Activated CD4-positive, alpha-beta T cell treated with anti-CD3 and anti-CD28 coated beads, Interleukin-2, amount 10 ng/mL, durations not matched to agents 24 days and 14 days (primary cell): ENCODE data around the gene ZCCHC14. TPM values are rescaled to one million over a fixed set of nuclear protein-coding genes. Genes with fewer than 3 reads are reported as not detected.
"Not testable (repeated sequence)": the region's sequence is repeated elsewhere in the genome, so short reads cannot be mapped to it uniquely, and the experiment has no call there.

Source experiments
- DNase-seq: peaks from one replicate; pipeline ENCODE4 v3.0.0; 2022
- H3K27ac Mint-ChIP-seq: one replicate; pipeline ENCODE4 v1.8.0; 2022; ENCODE audit warnings: mild to moderate bottlenecking, mixed read lengths
- H3K27me3 Mint-ChIP-seq: one replicate; pipeline ENCODE4 v1.8.0; 2022; ENCODE audit warnings: mixed read lengths
- H3K36me3 Mint-ChIP-seq: one replicate; pipeline ENCODE4 v1.8.0; 2022; ENCODE audit warnings: low read depth, mild to moderate bottlenecking, mixed read lengths
- H3K4me1 Mint-ChIP-seq: one replicate; pipeline ENCODE4 v1.8.0; 2021; ENCODE audit warnings: mixed read lengths
- H3K4me3 Mint-ChIP-seq: one replicate; pipeline ENCODE4 v1.8.0; 2022; ENCODE audit warnings: mild to moderate bottlenecking, moderate library complexity, mixed read lengths
- H3K9me3 Mint-ChIP-seq: one replicate; pipeline ENCODE4 v1.8.0; 2021; ENCODE audit warnings: mixed read lengths
- intact Hi-C: fragments of 100-400 bp; cut with micrococcal nuclease; formaldehyde crosslinking; loops from one replicate; pipeline ENCODE4 v1.15.1; 2023
- total RNA-seq: library from RNA; stranded (reverse); gene quantifications from 2 replicates; pipeline ENCODE4 v1.2.3, GENCODE V29; 2022

ZCCHC14 gene
- total RNA-seq, 1 donor from 2014 or later: 12.0 TPM

- peaks cover 7% of the 10 kb centered on the region for H3K36me3 Mint-ChIP-seq
- no peaks in the 10 kb centered on the region for H3K9me3 Mint-ChIP-seq
- H3K4me1 Mint-ChIP-seq: peaks cover 48% of the 10 kb centered on the region
Observed at GRCh38 chr16:87391950-87392820, 100.6 kb downstream of the ZCCHC14 start, which contains the start of gene MAP1LC3B. MAP1LC3B (plus strand) TSS chr16:87392336; CDS start chr16:87392428, 92 bp downstream.

GRCh38 chr16:87391324-87391949, 101.4 kb downstream of the ZCCHC14 start:
- Mint-ChIP-seq H3K9me3 (no peaks in the 10 kb centered on the region), H3K36me3 (peaks cover 5% of the 10 kb centered on the region), H3K4me1 (peaks cover 54% of the 10 kb centered on the region), H3K27me3 (no peaks in the 10 kb centered on the region), H3K4me3 (peak overlapping the region; percentile 88), H3K27ac (peak overlapping the region; percentile 95)
- intact Hi-C loops: loop anchor here (5.0 to 10.0 kb wide), 2 partner anchors 246 to 1063 kb away; partner anchors contain the start of gene ZFPM1
- DNase-seq: no peak

More at GRCh38 chr16:87391950-87392820, 100.6 kb downstream of the ZCCHC14 start, which contains the start of gene MAP1LC3B:
- H3K27me3 Mint-ChIP-seq: no peaks in the 10 kb centered on the region
- peak; percentile 100 for DNase-seq
- peak within 1 kb of the TSS; percentile 89 for H3K4me3 Mint-ChIP-seq
- intact Hi-C loops: loop anchor here (1.0 to 10.0 kb wide), 5 partner anchors 8 to 1063 kb away; partner anchors contain the start of genes BANP, ZCCHC14 and ZFPM1
- peak within 1 kb of the TSS; percentile 95 for H3K27ac Mint-ChIP-seq

DNA sequence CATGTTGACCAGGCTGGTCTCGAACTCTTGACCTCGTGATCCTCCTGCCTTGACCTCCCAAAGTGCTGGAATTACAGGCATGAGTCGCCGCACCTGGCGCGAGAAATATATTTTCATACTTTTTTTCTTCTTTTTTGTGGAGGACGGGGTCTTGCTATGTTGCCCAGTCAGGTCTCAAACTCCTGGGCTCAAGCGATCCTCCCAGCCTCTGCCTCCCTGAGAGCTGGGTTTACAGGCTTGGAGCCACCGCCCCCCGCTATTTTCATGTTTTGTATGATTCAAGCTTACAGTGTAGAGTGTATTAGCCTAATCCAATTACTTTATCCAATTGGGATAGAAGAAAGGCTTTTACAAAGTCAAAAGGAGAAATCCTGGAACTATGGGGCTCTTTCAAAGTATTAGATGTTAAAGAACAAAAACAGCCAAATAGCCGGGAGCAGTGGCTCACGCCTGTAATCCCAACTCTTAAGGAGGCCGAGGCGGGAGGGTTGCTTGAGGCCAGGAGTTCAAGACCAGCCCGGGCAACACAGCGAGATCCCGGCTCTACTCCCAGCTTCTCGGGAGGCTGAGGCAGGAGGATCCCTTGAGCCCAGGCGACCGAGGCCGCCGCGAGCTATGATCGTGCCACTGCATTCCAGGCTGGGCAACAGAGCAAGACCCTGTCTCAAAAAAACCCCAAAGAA, 102.0 kb downstream of the ZCCHC14 start:
- Mint-ChIP-seq H3K36me3 (peaks cover 4% of the 10 kb centered on the region), H3K9me3 (no peaks in the 10 kb centered on the region), H3K4me3 (peak overlapping the region; percentile 88), H3K27ac (peak overlapping the region; percentile 95), H3K4me1 (peaks cover 56% of the 10 kb centered on the region), H3K27me3 (no peaks in the 10 kb centered on the region)
- intact Hi-C loops: loop anchor here (5.0 to 10.0 kb wide), 2 partner anchors 247 to 1064 kb away; partner anchors contain the start of gene ZFPM1
- DNase-seq: peak; percentile 67

GRCh38 chr16:87389914-87390313, 102.9 kb downstream of the ZCCHC14 start:
- Mint-ChIP-seq H3K4me1 (peaks cover 50% of the 10 kb centered on the region), H3K27ac (peak overlapping the region; percentile 73)
- intact Hi-C loops: loop anchor here (2.0 to 10.0 kb wide), 4 partner anchors 247 to 1065 kb away; partner anchors contain the start of gene ZFPM1
- H3K27me3 Mint-ChIP-seq, DNase-seq, H3K4me3 Mint-ChIP-seq, H3K36me3 Mint-ChIP-seq, H3K9me3 Mint-ChIP-seq: not testable (repeated sequence)

DNA sequence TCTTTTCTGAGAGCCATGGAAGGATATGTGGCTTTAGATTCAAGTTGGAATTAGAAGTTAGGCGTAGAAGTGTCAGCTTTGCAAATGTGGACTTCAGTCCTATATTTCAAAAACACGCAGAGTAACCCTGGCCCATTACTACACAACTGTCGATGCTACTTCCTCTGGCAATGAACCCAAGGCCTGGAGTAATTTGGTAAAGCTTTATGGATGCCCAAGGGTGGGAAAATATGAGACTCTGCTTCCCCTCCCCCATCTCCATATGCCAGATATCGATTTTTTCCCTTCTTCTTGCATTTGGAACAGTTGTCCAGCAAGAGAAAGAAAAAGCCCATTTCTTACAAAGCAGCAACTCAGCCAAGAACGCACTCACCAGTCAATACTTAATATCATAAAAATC, 103.6 kb downstream of the ZCCHC14 start:
- intact Hi-C loops: loop anchor here (2.0 to 10.0 kb wide), 2 partner anchors 378 to 486 kb away; no protein-coding TSS in a partner anchor
- Mint-ChIP-seq H3K36me3 (no peaks in the 10 kb centered on the region), H3K4me1 (peaks cover 48% of the 10 kb centered on the region), H3K27ac (peak overlapping the region; percentile 73), H3K9me3 (no peaks in the 10 kb centered on the region), H3K27me3 (no peaks in the 10 kb centered on the region), H3K4me3 (peak overlapping the region; percentile 21)
- no peak for DNase-seq

DNA sequence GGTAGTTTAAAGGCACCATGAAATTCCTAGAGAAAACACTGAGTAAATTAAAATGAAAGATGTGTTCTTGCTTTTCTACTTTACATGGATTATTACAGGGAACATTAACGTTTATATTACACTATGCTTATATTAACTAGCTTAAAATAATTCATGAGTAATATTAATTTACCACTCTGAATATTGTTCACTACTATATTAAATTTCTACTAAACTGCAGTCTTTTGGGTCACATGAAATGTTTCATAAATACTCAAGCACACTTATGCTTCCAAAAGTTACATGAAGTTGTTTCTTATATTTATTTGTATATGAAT, 104.0 kb downstream of the ZCCHC14 start:
- peak overlapping the region; percentile 44 for H3K4me3 Mint-ChIP-seq
- no peaks in the 10 kb centered on the region for H3K9me3 Mint-ChIP-seq
- H3K36me3 Mint-ChIP-seq: peaks cover 2% of the 10 kb centered on the region
- H3K4me1 Mint-ChIP-seq: peaks cover 46% of the 10 kb centered on the region
- DNase-seq: no peak
- intact Hi-C loops: loop anchor here (2.0 to 10.0 kb wide), 2 partner anchors 378 to 486 kb away; no protein-coding TSS in a partner anchor
- peak overlapping the region; percentile 96 for H3K27ac Mint-ChIP-seq
- peaks cover 2% of the 10 kb centered on the region for H3K27me3 Mint-ChIP-seq

- Mint-ChIP-seq H3K27ac (peak overlapping the region; percentile 96), H3K9me3 (no peaks in the 10 kb centered on the region), H3K4me1 (peaks cover 40% of the 10 kb centered on the region), H3K36me3 (peaks cover 2% of the 10 kb centered on the region), H3K4me3 (peak overlapping the region; percentile 44), H3K27me3 (peaks cover 2% of the 10 kb centered on the region)
- intact Hi-C loops: loop anchor here (2.0 to 10.0 kb wide), 2 partner anchors 379 to 487 kb away; no protein-coding TSS in a partner anchor
- DNase-seq: peak; percentile 96
Observed at GRCh38 chr16:87387942-87388817, 104.6 kb downstream of the ZCCHC14 start.

DNA sequence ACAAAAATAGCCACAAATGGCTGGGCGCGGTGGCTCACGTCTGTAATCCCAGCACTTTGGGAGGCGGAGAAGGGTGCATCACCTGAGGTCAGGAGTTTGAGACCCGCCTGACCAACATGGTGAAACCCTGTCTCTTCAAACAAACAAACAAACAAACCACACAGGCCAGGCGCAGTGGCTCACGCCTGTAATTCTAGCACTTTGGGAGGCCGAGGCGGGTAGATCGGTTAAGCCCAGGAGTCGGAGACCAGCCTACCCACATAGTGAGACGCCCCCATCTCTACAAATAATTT, 108.0 kb downstream of the ZCCHC14 start:
- H3K27me3 Mint-ChIP-seq, H3K9me3 Mint-ChIP-seq: not testable (repeated sequence)
- Mint-ChIP-seq H3K4me1 (peaks cover 55% of the 10 kb centered on the region), H3K27ac (peak overlapping the region; percentile 96), H3K4me3 (peak overlapping the region; percentile 88), H3K36me3 (peaks cover 10% of the 10 kb centered on the region)
- DNase-seq: peak; percentile 66
- intact Hi-C loops: loop anchor here (1.0 to 10.0 kb wide), 2 partner anchors 7 to 490 kb away; partner anchors contain the start of gene MAP1LC3B

GRCh38 chr16:87384162-87384874, 108.5 kb downstream of the ZCCHC14 start:
- H3K4me1 Mint-ChIP-seq: peaks cover 51% of the 10 kb centered on the region
- peak overlapping the region; percentile 88 for H3K4me3 Mint-ChIP-seq
- DNase-seq: no peak
- H3K27me3 Mint-ChIP-seq: peaks cover 2% of the 10 kb centered on the region
- no peaks in the 10 kb centered on the region for H3K9me3 Mint-ChIP-seq
- intact Hi-C loops: loop anchor here (1.0 to 10.0 kb wide), 2 partner anchors 8 to 490 kb away; partner anchors contain the start of gene MAP1LC3B
- peak overlapping the region; percentile 96 for H3K27ac Mint-ChIP-seq
- peaks cover 10% of the 10 kb centered on the region for H3K36me3 Mint-ChIP-seq

DNA sequence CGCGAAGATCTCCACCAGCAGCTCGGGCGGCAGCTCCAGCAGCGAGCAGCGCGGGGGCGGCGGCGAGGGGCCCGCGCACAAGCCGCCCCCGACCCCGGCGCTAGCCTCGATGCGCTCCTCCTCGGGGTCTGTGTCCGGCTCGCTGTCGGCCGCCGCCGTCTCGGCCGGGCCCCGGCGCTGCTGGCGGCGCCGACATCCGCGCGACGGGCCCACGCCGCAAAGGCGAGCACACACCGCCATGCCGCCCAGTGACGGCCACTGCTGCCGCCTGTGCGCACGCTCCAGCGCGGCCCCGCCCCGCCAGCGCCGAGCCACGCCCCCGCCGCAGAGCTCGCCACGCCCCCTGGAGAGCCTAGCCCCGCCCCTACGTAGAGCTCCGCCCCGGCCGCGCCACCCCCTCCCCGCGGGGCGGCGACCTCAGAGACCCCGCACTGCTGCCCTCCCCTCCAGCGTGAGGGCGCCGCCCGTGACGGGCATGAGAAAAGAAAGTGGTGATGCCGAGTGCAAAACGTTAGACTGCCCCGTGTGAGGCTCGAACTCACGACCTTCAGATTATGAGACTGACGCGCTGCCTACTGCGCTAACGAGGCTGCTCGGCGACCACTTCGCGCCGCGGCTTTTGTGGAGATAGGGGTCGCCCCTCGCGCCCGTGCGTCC, 109.2 kb downstream of the ZCCHC14 start, which contains the start of gene FBXO31:
TSS of gene FBXO31 (minus strand) at position 272 of the 657 bp plus-strand sequence. CDS start at position 240, 32 bp downstream.
- DNase-seq: peak; percentile 97
- Mint-ChIP-seq H3K9me3 (no peaks in the 10 kb centered on the region), H3K27me3 (peaks cover 2% of the 10 kb centered on the region), H3K36me3 (peaks cover 14% of the 10 kb centered on the region), H3K4me3 (peak within 1 kb of the TSS; percentile 94), H3K27ac (peak within 1 kb of the TSS; percentile 96), H3K4me1 (peaks cover 51% of the 10 kb centered on the region)
- intact Hi-C loops: loop anchor here (1.0 to 10.0 kb wide), 3 partner anchors 9 to 491 kb away; partner anchors contain the start of genes C16orf95 and MAP1LC3B

DNA sequence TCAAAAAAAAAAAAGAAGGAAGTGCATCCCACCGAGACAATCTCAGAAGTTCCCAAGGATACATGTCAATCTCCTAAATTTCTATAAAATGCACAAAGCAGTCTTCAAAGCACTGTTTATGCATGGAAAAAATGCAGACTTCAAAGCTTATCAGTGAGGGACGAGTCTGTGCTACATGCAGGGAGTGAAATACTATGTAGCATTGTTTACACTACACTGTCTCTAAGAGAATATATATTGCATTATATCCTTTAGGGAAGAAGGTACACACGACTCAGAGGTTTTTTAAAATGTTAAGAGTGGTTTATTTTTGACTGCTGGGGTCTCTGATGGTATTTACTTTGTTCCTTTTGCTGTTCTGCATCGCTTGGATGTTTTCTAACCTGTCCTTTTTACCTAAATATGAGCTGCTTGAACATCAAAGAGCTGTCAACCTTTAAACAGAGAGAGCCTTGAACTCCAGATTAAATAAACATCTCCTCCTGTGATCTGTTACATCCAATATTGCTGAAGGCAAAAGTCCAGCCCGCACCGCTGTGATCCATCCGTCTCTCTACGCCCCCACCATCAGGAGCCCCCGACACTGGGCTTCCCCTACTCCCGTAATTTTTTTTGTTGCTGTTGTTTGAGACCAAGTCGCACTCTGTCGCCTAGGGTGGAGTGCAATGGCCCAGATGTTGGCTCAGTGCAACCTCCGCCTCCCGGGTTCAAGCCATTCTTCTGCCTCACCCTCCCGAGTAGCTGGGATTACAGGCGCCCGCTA, 110.6 kb downstream of the ZCCHC14 start:
- DNase-seq: no peak
- peak overlapping the region; percentile 94 for H3K4me3 Mint-ChIP-seq
- peak overlapping the region; percentile 91 for H3K27ac Mint-ChIP-seq
- peaks cover 38% of the 10 kb centered on the region for H3K4me1 Mint-ChIP-seq
- H3K36me3 Mint-ChIP-seq: peaks cover 18% of the 10 kb centered on the region
- H3K9me3 Mint-ChIP-seq: no peaks in the 10 kb centered on the region
- peaks cover 2% of the 10 kb centered on the region for H3K27me3 Mint-ChIP-seq
- intact Hi-C loops: loop anchor here (10.0 kb wide), 1 partner anchor 493 kb away; no protein-coding TSS in a partner anchor
